Osteoblast (primary cell): ENCODE measurements around the gene FUT2. TPM values are rescaled to one million over a fixed set of nuclear protein-coding genes. Genes with fewer than 3 reads are reported as not detected.

ENCODE experiments used
- DNase-seq: peaks from one replicate; pipeline ENCODE4 v3.0.0; 2011; ENCODE audit warnings: low spot score, mixed read lengths; ENCODE audit not compliant: insufficient read length; ENCODE audit errors: missing footprints
- H2AFZ ChIP-seq: 2 replicates; pipeline ENCODE4 v1.6.0; 2011; ENCODE audit warnings: mild to moderate bottlenecking, low read length
- H3K27ac ChIP-seq: 2 replicates; pipeline ENCODE4 v1.5.1; 2011; ENCODE audit warnings: mild to moderate bottlenecking, low read depth, low read length, moderate library complexity
- H3K27me3 ChIP-seq: 2 replicates; pipeline ENCODE4 v1.6.0; 2012; ENCODE audit warnings: mild to moderate bottlenecking, control low read depth, inconsistent platforms, low read length, moderate library complexity; ENCODE audit not compliant: insufficient read depth
- H3K36me3 ChIP-seq: 2 replicates; pipeline ENCODE4 v1.5.1; 2011; ENCODE audit warnings: mild to moderate bottlenecking, low read length, control low read depth, moderate library complexity; ENCODE audit not compliant: insufficient read depth
- H3K4me1 ChIP-seq: 2 replicates; pipeline ENCODE4 v1.5.1; 2011; ENCODE audit warnings: mild to moderate bottlenecking, low read length, control low read depth, moderate library complexity; ENCODE audit not compliant: insufficient read depth
- H3K4me2 ChIP-seq: 2 replicates; pipeline ENCODE4 v1.6.0; 2011; ENCODE audit warnings: mild to moderate bottlenecking, low read length; ENCODE audit not compliant: insufficient read depth
- H3K4me3 ChIP-seq: fragments of 200-600 bp; sonication (generic); 3 replicates; pipeline ENCODE4 v1.5.1; 2012; ENCODE audit warnings: mild to moderate bottlenecking, low read length, inconsistent platforms; ENCODE audit not compliant: insufficient read depth
- H3K79me2 ChIP-seq: 2 replicates; pipeline ENCODE4 v1.6.0; 2012; ENCODE audit warnings: mild to moderate bottlenecking, low read length, control low read depth, inconsistent platforms; ENCODE audit not compliant: insufficient read depth
- H3K9me3 ChIP-seq: 2 replicates; pipeline ENCODE4 v1.5.1; 2011; ENCODE audit warnings: low read depth, low read length, control low read depth
- H4K20me1 ChIP-seq: 2 replicates; pipeline ENCODE4 v1.6.0; 2012; ENCODE audit warnings: mild to moderate bottlenecking, low read length, control low read depth; ENCODE audit not compliant: insufficient read depth
- total RNA-seq: library from RNA; depleted of rRNA; stranded (reverse); fragments of >200 nt; gene quantifications from 2 replicates; pipeline ENCODE4 v1.2.3, GENCODE V29; 2012
- TF ChIP-seq, protein P1 (sequence below): IDR thresholded peaks from 2 replicates; pipeline ENCODE4 v1.5.1; 2011; ENCODE audit warnings: mild to moderate bottlenecking, low read depth, low read length, moderate library complexity; ENCODE audit errors: extremely low read depth

Gene FUT2
- total RNA-seq, 1 donor = not detected

DNA sequence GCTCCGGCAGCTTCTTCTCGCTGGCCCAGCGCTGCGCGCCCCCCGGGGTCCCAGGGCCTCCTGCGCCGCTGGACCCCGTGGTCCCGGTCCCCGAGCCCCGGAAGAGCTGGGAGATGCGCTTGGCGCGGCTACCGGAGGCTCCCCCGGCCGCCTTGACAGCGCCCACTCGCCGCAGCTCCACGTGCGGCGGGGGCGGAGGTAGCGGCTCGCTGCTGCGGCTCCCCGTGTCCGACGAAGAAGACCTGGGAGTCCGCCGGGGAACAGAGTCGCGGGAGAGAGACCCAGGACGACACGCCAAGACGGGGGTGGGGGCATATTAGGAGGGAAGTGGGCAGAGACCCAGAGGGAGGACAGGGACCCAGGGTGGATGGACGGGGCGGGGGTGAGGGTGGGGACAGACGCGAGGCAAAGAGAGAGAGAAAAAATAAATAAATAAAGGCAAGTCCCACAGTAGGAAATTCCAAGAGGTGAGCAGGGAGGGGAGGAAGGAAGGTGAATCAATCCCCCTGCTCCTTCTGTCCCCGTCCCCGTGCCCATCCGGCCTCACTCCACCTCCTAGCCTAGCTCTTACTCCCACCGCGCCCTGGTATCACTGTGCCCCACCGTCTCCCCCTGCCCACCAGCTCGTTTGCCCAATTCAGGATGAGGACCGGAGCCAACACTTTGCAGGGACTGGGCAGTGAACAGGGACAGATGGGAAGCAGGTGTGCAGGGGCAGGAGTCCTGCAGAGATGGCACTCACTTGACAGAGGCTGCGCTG, 43.8 kb downstream of the FUT2 start:
- no peaks in the 10 kb centered on the region for H4K20me1 ChIP-seq
- H3K4me3 ChIP-seq = peak overlapping the region; percentile 39
- H3K27me3 ChIP-seq = peaks cover 24% of the 10 kb centered on the region
- peak overlapping the region; percentile 51 for H3K4me2 ChIP-seq
- DNase-seq = peak; percentile 76
- H3K27ac ChIP-seq = no peak overlapping the region
- no peaks in the 10 kb centered on the region for H3K36me3 ChIP-seq
- no peaks in the 10 kb centered on the region for H3K79me2 ChIP-seq
- no peak overlapping the region for H2AFZ ChIP-seq
- no peaks in the 10 kb centered on the region for H3K4me1 ChIP-seq
- no peaks in the 10 kb centered on the region for H3K9me3 ChIP-seq
- TF ChIP-seq, protein P1, sequence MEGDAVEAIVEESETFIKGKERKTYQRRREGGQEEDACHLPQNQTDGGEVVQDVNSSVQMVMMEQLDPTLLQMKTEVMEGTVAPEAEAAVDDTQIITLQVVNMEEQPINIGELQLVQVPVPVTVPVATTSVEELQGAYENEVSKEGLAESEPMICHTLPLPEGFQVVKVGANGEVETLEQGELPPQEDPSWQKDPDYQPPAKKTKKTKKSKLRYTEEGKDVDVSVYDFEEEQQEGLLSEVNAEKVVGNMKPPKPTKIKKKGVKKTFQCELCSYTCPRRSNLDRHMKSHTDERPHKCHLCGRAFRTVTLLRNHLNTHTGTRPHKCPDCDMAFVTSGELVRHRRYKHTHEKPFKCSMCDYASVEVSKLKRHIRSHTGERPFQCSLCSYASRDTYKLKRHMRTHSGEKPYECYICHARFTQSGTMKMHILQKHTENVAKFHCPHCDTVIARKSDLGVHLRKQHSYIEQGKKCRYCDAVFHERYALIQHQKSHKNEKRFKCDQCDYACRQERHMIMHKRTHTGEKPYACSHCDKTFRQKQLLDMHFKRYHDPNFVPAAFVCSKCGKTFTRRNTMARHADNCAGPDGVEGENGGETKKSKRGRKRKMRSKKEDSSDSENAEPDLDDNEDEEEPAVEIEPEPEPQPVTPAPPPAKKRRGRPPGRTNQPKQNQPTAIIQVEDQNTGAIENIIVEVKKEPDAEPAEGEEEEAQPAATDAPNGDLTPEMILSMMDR = no peak

DNA sequence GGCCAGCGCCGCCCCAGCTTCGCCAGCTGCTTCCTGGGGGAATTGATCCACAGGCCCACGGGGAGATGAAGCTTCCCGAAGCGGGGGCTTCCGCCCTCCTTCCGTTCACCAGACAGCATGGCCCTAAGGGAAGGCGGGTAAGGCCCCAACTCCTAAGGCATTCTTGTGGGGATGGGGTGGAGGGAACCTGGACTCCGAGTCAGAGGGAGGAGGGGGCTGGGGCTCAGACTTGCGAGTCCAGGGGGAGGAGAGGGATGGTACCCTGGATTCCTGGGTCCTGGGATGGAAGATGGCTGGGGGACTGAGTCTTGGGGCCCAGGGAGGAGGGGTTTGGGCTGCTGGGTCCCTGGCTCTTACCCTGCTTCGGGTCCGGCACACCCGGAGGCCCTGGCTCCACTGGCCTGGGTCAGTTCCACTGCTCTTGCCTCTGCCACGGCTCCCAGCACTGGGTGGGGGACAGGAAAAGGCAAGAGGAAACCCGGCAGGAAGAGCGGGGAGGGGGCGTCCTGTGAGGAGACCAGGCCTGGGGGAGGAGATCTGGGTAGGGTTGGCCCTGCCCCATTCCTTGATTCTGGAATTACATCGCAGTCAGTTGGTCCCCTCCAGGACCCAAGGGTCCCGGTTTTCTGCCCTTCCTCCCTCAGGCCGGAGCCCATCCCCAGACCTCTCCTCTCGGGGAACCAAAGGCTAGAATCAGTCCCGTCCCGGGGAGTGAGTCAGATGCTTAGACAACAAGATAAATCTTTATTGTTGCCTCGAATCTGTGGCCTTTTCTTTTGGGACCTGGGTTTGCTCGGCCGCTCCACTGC, 44.6 kb downstream of the FUT2 start, which contains the start of gene RASIP1:
Gene RASIP1 (minus strand): TSS at position 447 of the 809 bp plus-strand sequence. CDS start 328 bp downstream, at position 119.
- Histone ChIP-seq H3K79me2 (no peaks in the 10 kb centered on the region), H2AFZ (no peak within 1 kb of the TSS), H3K4me3 (no peak within 1 kb of the TSS), H3K27ac (no peak within 1 kb of the TSS), H3K4me1 (no peaks in the 10 kb centered on the region), H3K4me2 (no peak within 1 kb of the TSS), H3K27me3 (peaks cover 18% of the 10 kb centered on the region), H4K20me1 (no peaks in the 10 kb centered on the region), H3K9me3 (no peaks in the 10 kb centered on the region), H3K36me3 (no peaks in the 10 kb centered on the region)
- TF ChIP-seq, protein P1 = no peak
- peak; percentile 87 for DNase-seq

DNA sequence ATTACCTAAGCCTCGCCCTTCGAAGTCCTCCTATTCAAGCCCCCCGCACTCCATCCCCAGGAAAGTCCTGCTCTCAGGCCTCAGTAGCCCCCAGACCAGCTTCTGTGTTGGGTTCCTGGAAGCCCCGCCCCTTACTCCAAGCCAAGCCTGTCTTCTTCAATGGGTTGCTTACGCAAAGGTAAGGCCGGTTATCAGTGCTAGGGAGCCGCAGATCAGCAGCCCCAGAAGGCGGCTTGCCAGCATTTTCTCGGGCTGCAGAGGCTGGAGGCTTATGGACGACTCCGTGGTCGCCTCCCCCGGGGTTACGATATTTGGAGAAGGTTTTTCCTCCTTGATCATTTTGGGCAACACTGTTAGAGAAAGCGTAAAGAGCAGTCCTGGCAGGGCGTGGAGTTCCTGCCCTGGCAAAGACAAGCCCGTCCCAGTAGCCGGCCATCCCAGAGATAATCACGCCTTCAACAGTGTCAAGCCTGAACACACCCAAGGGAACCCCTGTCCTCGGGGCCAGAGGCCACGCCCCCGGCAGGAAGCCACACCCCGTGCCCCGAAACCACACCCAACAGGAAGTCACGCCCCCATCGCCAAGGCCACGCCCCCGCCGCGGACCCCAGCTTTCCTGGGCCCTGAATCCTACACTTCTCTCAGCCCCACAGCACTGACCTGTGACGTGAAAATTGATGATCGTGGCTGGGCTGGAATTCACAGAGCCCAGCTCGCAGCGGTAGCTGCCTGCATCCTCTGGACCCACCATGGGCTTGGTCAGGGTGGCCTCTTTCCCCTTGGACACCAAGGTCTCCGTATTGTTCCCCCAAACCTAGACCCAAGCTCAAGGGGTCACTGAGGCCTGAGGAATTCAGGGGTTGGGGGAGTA, 45.6 kb downstream of the FUT2 start:
- H3K27me3 ChIP-seq = peaks cover 20% of the 10 kb centered on the region
- H3K4me2 ChIP-seq = no peak overlapping the region
- H3K79me2 ChIP-seq = no peaks in the 10 kb centered on the region
- no peaks in the 10 kb centered on the region for H3K36me3 ChIP-seq
- peak; percentile 78 for DNase-seq
- no peaks in the 10 kb centered on the region for H4K20me1 ChIP-seq
- H3K9me3 ChIP-seq = no peaks in the 10 kb centered on the region
- H2AFZ ChIP-seq = peak overlapping the region; percentile 16
- H3K4me1 ChIP-seq = peaks cover under 1% of the 10 kb centered on the region
- TF ChIP-seq, protein P1 = no peak
- no peak overlapping the region for H3K4me3 ChIP-seq
- no peak overlapping the region for H3K27ac ChIP-seq
